GM21381 (cell line): Measurements from ENCODE around the gene TTC36.
"Not testable (repeated sequence)": the region's sequence is repeated elsewhere in the genome, so short reads cannot be mapped to it uniquely, and the experiment has no call there.

Experiments
- ATAC-seq: cut with Tn5 transposase; IDR thresholded peaks from one replicate; pipeline ENCODE4 v1.9.1; 2021; ENCODE audit warnings: mild to moderate bottlenecking, moderate library complexity; ENCODE audit not compliant: unreplicated experiment

Gene TTC36

GRCh38 chr11:118527109-118527508 lies at the start of gene TTC36:
TSS of gene TTC36 (plus strand) at chr11:118527474. CDS start at chr11:118527495, 21 bp downstream.
- ATAC-seq = no peak

- ATAC-seq = not testable (repeated sequence)
Measured at GRCh38 chr11:118481238-118481637, 46.0 kb upstream of the TTC36 start.

GRCh38 chr11:118484405-118484804 lies 42.9 kb upstream of the TTC36 start:
- ATAC-seq = no peak

- ATAC-seq = no peak
Measured at GRCh38 chr11:118485273-118485672, 42.0 kb upstream of the TTC36 start.

- no peak for ATAC-seq
Measured at GRCh38 chr11:118488480-118489109, 38.7 kb upstream of the TTC36 start.

- ATAC-seq = no peak
Measured at GRCh38 chr11:118491041-118491440, 36.2 kb upstream of the TTC36 start.

GRCh38 chr11:118497831-118498230 lies 29.4 kb upstream of the TTC36 start:
- no peak for ATAC-seq

- ATAC-seq = no peak
Measured at GRCh38 chr11:118503216-118503615, 24.1 kb upstream of the TTC36 start.

GRCh38 chr11:118511601-118512000 lies 15.7 kb upstream of the TTC36 start:
- no peak for ATAC-seq

GRCh38 chr11:118514103-118514502 lies 13.2 kb upstream of the TTC36 start:
- ATAC-seq = no peak

- ATAC-seq = no peak
Measured at GRCh38 chr11:118519549-118519948, 7.7 kb upstream of the TTC36 start.

GRCh38 chr11:118521892-118522311 lies 5.4 kb upstream of the TTC36 start:
- ATAC-seq = peak; percentile 54

GRCh38 chr11:118522571-118523072 lies 4.7 kb upstream of the TTC36 start:
- ATAC-seq = no peak

GRCh38 chr11:118524356-118524755 lies 2.9 kb upstream of the TTC36 start:
- ATAC-seq = no peak

- no peak for ATAC-seq
Measured at GRCh38 chr11:118524757-118525470, 2.4 kb upstream of the TTC36 start.

GRCh38 chr11:118526688-118527087 lies 586 bp upstream of the TTC36 start:
- ATAC-seq = no peak

- no peak for ATAC-seq
Measured at GRCh38 chr11:118528511-118528910, 1.2 kb downstream of the TTC36 start.

GRCh38 chr11:118529584-118530175 lies 2.4 kb downstream of the TTC36 start:
- ATAC-seq = no peak

GRCh38 chr11:118530180-118530682 lies 3.0 kb downstream of the TTC36 start:
- no peak for ATAC-seq

GRCh38 chr11:118530683-118531596 lies 3.7 kb downstream of the TTC36 start, which contains the start of gene TMEM25:
TSS of gene TMEM25 (plus strand) at chr11:118531192. CDS start at chr11:118531802, 610 bp downstream.
- peak; percentile 63 for ATAC-seq
